NCI-H146 treated with DMSO at 0.1 percent for 48 hours (cell line): ENCODE data around the gene SGSM2.

Experiments
- DNase-seq: peaks from one replicate; lab custom pipeline; 2025; ENCODE audit not compliant: unreplicated experiment; lab: John Stamatoyannopoulos, UW

Gene SGSM2

GRCh38 chr17:2366747-2367494, 29.6 kb downstream of the SGSM2 start:
- no peak for DNase-seq

- no peak for DNase-seq
These were observed 31.1 kb downstream of the SGSM2 start for GRCh38 chr17:2368359-2368758.

GRCh38 chr17:2369039-2369438, 31.7 kb downstream of the SGSM2 start:
- no peak for DNase-seq

- no peak for DNase-seq
These were observed 32.4 kb downstream of the SGSM2 start for GRCh38 chr17:2369551-2370210.

GRCh38 chr17:2370211-2370589, 32.9 kb downstream of the SGSM2 start:
- no peak for DNase-seq

- DNase-seq = no peak
These were observed 34.2 kb downstream of the SGSM2 start for GRCh38 chr17:2371183-2372130.

GRCh38 chr17:2372180-2372579, 34.9 kb downstream of the SGSM2 start:
- DNase-seq = no peak

- DNase-seq = no peak
These were observed 35.4 kb downstream of the SGSM2 start for GRCh38 chr17:2372681-2373080.

- no peak for DNase-seq
These were observed 35.9 kb downstream of the SGSM2 start for GRCh38 chr17:2373179-2373578.

- DNase-seq = no peak
These were observed 37.4 kb downstream of the SGSM2 start for GRCh38 chr17:2374549-2375285.

- DNase-seq = no peak
These were observed 38.1 kb downstream of the SGSM2 start for GRCh38 chr17:2375406-2375805.

- no peak for DNase-seq
These were observed 38.8 kb downstream of the SGSM2 start for GRCh38 chr17:2376107-2376506.

GRCh38 chr17:2377659-2378058, 40.4 kb downstream of the SGSM2 start:
- no peak for DNase-seq

- no peak for DNase-seq
These were observed 41.6 kb downstream of the SGSM2 start for GRCh38 chr17:2378905-2379304.

- no peak for DNase-seq
These were observed 42.4 kb downstream of the SGSM2 start for GRCh38 chr17:2379489-2380225.

- no peak for DNase-seq
These were observed 43.1 kb downstream of the SGSM2 start for GRCh38 chr17:2380226-2380922.

GRCh38 chr17:2380950-2381649, 43.8 kb downstream of the SGSM2 start:
- no peak for DNase-seq

GRCh38 chr17:2383628-2384167, 46.4 kb downstream of the SGSM2 start:
- DNase-seq = no peak
